H9 (cell line): ENCODE measurements around the gene TRERF1. TPM values are rescaled to one million over a fixed set of nuclear protein-coding genes. Genes with fewer than 3 reads are reported as not detected.

Source experiments
- DNase-seq: peaks from one replicate; pipeline ENCODE4 v3.0.0-alpha.2; 2017
- H2AFZ ChIP-seq: one replicate; pipeline ENCODE4 v1.6.1; 2013; ENCODE audit warnings: mild to moderate bottlenecking, low read length, control low read depth, moderate library complexity
- H2AK5ac ChIP-seq: 2 replicates; pipeline ENCODE4 v1.6.1; 2013; ENCODE audit warnings: low read length, control low read depth, mixed read lengths; ENCODE audit not compliant: insufficient read length
- H2BK120ac ChIP-seq: one replicate; pipeline ENCODE4 v1.6.1; 2013; ENCODE audit warnings: low read depth, mild to moderate bottlenecking, low read length, control low read depth, inconsistent platforms; ENCODE audit not compliant: poor library complexity, severe bottlenecking
- H2BK12ac ChIP-seq: 2 replicates; pipeline ENCODE4 v1.6.1; 2013; ENCODE audit warnings: low read length, control low read depth, mixed read lengths, low read depth; ENCODE audit not compliant: insufficient read length
- H2BK15ac ChIP-seq: 2 replicates; pipeline ENCODE4 v1.6.1; 2013; ENCODE audit warnings: low read depth, low read length, control low read depth
- H2BK20ac ChIP-seq: one replicate; pipeline ENCODE4 v1.6.1; 2013; ENCODE audit warnings: low read depth, mild to moderate bottlenecking, low read length, control low read depth, inconsistent platforms; ENCODE audit not compliant: poor library complexity, severe bottlenecking
- H2BK5ac ChIP-seq: 2 replicates; pipeline ENCODE4 v1.6.1; 2013; ENCODE audit warnings: low read length, control low read depth, mixed read lengths; ENCODE audit not compliant: insufficient read length
- H3K14ac ChIP-seq: 2 replicates; pipeline ENCODE4 v1.6.1; 2013; ENCODE audit warnings: low read length, control low read depth; ENCODE audit not compliant: insufficient read depth
- H3K18ac ChIP-seq: 2 replicates; pipeline ENCODE4 v1.6.1; 2013; ENCODE audit warnings: low read depth, mild to moderate bottlenecking, mixed read lengths, low read length, control low read depth; ENCODE audit not compliant: insufficient read length
- H3K23ac ChIP-seq: 2 replicates; pipeline ENCODE4 v1.6.1; 2013; ENCODE audit warnings: low read length, control low read depth, mixed read lengths, low read depth; ENCODE audit not compliant: insufficient read length
- H3K23me2 ChIP-seq: 2 replicates; pipeline ENCODE4 v1.6.1; 2013; ENCODE audit warnings: low read depth, mild to moderate bottlenecking, mixed read lengths, low read length, control low read depth; ENCODE audit not compliant: insufficient read length, poor library complexity, severe bottlenecking
- H3K27ac ChIP-seq: 2 replicates; pipeline ENCODE4 v1.5.1; 2013; ENCODE audit warnings: low read length, control low read depth, mixed read lengths, low read depth; ENCODE audit not compliant: insufficient read length
- H3K27me3 ChIP-seq: 2 replicates; pipeline ENCODE4 v1.6.1; 2013; ENCODE audit warnings: low read length, control low read depth, inconsistent platforms; ENCODE audit not compliant: insufficient read depth
- H3K4ac ChIP-seq: 2 replicates; pipeline ENCODE4 v1.6.1; 2013; ENCODE audit warnings: low read depth, mild to moderate bottlenecking, control low read depth, inconsistent platforms, low read length, moderate library complexity
- H3K4me1 ChIP-seq: 2 replicates; pipeline ENCODE4 v1.6.1; 2013; ENCODE audit warnings: low read length, control low read depth, inconsistent platforms; ENCODE audit not compliant: insufficient read depth
- H3K4me2 ChIP-seq: 2 replicates; pipeline ENCODE4 v1.6.1; 2013; ENCODE audit warnings: low read length, control low read depth, mixed read lengths; ENCODE audit not compliant: insufficient read length, insufficient read depth
- H3K56ac ChIP-seq: 2 replicates; pipeline ENCODE4 v1.6.1; 2013; ENCODE audit warnings: low read depth, mild to moderate bottlenecking, mixed read lengths, low read length, control low read depth; ENCODE audit not compliant: insufficient read length
- H3K79me1 ChIP-seq: 2 replicates; pipeline ENCODE4 v1.6.1; 2013; ENCODE audit warnings: low read depth, mild to moderate bottlenecking, moderate library complexity, low read length, control low read depth, inconsistent platforms; ENCODE audit not compliant: insufficient read depth, poor library complexity, severe bottlenecking
- H3K79me2 ChIP-seq: 2 replicates; pipeline ENCODE4 v1.6.1; 2013; ENCODE audit warnings: low read length, control low read depth, inconsistent platforms; ENCODE audit not compliant: insufficient read depth
- H3K9ac ChIP-seq: 2 replicates; pipeline ENCODE4 v1.6.1; 2013; ENCODE audit warnings: low read length, control low read depth, mixed read lengths; ENCODE audit not compliant: insufficient read length; ENCODE audit errors: extremely low read depth
- H3K9me3 ChIP-seq: one replicate; pipeline ENCODE4 v1.6.1; 2013; ENCODE audit warnings: low read depth, low read length, inconsistent platforms; ENCODE audit not compliant: control insufficient read depth
- H3T11ph ChIP-seq: one replicate; pipeline ENCODE4 v1.6.1; 2013; ENCODE audit warnings: mild to moderate bottlenecking, low read length, control low read depth, inconsistent platforms
- H4K20me1 ChIP-seq: one replicate; pipeline ENCODE4 v1.6.1; 2013; ENCODE audit not compliant: control insufficient read depth, insufficient read length, insufficient read depth
- H4K5ac ChIP-seq: 2 replicates; pipeline ENCODE4 v1.6.1; 2013; ENCODE audit warnings: low read depth, mild to moderate bottlenecking, mixed read lengths, low read length, control low read depth; ENCODE audit not compliant: insufficient read length
- H4K8ac ChIP-seq: replicated peaks from 2 replicates; pipeline ENCODE4 v1.6.1; 2013; ENCODE audit warnings: low read length, control low read depth, mixed read lengths, low read depth; ENCODE audit not compliant: insufficient read length
- H4K91ac ChIP-seq: 2 replicates; pipeline ENCODE4 v1.6.1; 2013; ENCODE audit warnings: low read depth, mild to moderate bottlenecking, moderate library complexity, mixed read lengths, low read length, control low read depth; ENCODE audit not compliant: insufficient read length
- H3K27ac Mint-ChIP-seq, 3 experiments: 2 replicates in 2 of 3; 3 replicates in 1 of 3; pipeline ENCODE4 v1.8.0; 2020 to 2021; ENCODE audit warnings: mixed read lengths in 3 of 3, mild to moderate bottlenecking in 1 of 3, moderate library complexity in 1 of 3
- H3K27me3 Mint-ChIP-seq: 2 replicates; pipeline ENCODE4 v1.8.0; 2021; ENCODE audit warnings: low read depth, mild to moderate bottlenecking, moderate library complexity, mixed read lengths
- H3K36me3 Mint-ChIP-seq, 3 experiments: 2 replicates in 2 of 3; 3 replicates in 1 of 3; pipeline ENCODE4 v1.8.0; 2020 to 2021; ENCODE audit warnings: low read depth in 3 of 3, mixed read lengths in 3 of 3; ENCODE audit not compliant: insufficient read depth in 1 of 3
- H3K4me1 Mint-ChIP-seq, 2 experiments: 2 replicates each; pipeline ENCODE4 v1.8.0; 2020; ENCODE audit warnings: mixed read lengths in 2 of 2
- H3K4me3 Mint-ChIP-seq, 2 experiments: 2 replicates in 1 of 2; 3 replicates in 1 of 2; pipeline ENCODE4 v1.8.0; 2020 to 2021; ENCODE audit warnings: mild to moderate bottlenecking in 2 of 2, mixed read lengths in 2 of 2, moderate library complexity in 1 of 2
- H3K9me3 Mint-ChIP-seq, 2 experiments: 2 replicates in 1 of 2; 3 replicates in 1 of 2; pipeline ENCODE4 v1.8.0; 2020; ENCODE audit warnings: mild to moderate bottlenecking in 2 of 2, mixed read lengths in 2 of 2, moderate library complexity in 1 of 2
- CTCF ChIP-seq: fragments of 200-600 bp; sonication (generic); conservative IDR thresholded peaks from 3 replicates; pipeline ENCODE4 v1.8.0; 2021; ENCODE audit warnings: antibody characterized with exemption, mild to moderate bottlenecking
- WGBS: extraction: QIAGEN DNeasy Blood & Tissue Kit; methylation state at CpG from one replicate; pipeline ENCODE4 v1.1.7; 2013; ENCODE audit warnings: missing lambda C conversion rate, low lambda C conversion rate, mixed read lengths; ENCODE audit not compliant: insufficient read length; ENCODE audit errors: extremely low coverage; 5-methylcytosine and 5-hydroxymethylcytosine counted together
- total RNA-seq: library from RNA; stranded (reverse); gene quantifications from 2 replicates; pipeline ENCODE4 v1.2.1, GENCODE V29; 2021

The TRERF1 gene
- total RNA-seq, 1 experiment from 2014 or later, result 19.7 TPM

DNA sequence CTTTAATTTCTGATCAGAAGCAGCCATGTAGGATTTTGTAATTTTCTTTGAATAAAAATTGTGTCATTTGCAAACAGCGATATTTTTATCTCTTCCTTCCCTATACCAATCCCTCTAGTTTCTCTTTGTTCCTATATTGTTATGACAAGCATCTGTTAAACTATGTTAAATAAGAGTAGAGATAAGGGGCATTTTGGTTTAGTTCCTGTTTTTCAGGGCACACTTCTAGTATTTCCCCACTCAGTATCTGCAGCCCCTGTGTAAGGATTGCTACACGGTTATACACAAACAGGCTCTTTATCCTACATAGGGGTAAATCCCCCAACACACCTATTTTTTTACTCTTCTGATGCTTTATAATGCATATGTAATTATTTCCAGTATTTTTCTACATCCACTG lies 42.1 kb downstream of the TRERF1 start:
- H3K27ac ChIP-seq, result no peak overlapping the region
- H3K36me3 Mint-ChIP-seq, result peaks cover 0 to 4% (median 0%) of the 10 kb centered on the region in 3 experiments; a peak in 1 of 7 replicates
- peaks cover 3% of the 10 kb centered on the region; the same call in 1 of the 2 replicates for H3K79me2 ChIP-seq
- no peak overlapping the region for H4K8ac ChIP-seq
- H3K56ac ChIP-seq, result no peak overlapping the region
- H3K4me2 ChIP-seq, result no peak overlapping the region
- H3K27me3 ChIP-seq, result no peaks in the 10 kb centered on the region
- no peak overlapping the region for H2AK5ac ChIP-seq
- H2BK20ac ChIP-seq, result no peak overlapping the region
- no peak overlapping the region for H3K4ac ChIP-seq
- H3K27ac Mint-ChIP-seq, result no peak overlapping the region
- peaks cover 40 to 52% of the 10 kb centered on the region in 2 experiments for H3K4me1 Mint-ChIP-seq
- H4K20me1 ChIP-seq, result no peaks in the 10 kb centered on the region
- no peak overlapping the region for H3K14ac ChIP-seq
- no peaks in the 10 kb centered on the region for H3K9me3 Mint-ChIP-seq
- DNase-seq, result no peak
- no peak for TF ChIP-seq CTCF
- no peak overlapping the region for H2BK120ac ChIP-seq
- H3K18ac ChIP-seq, result no peak overlapping the region
- no peak overlapping the region for H4K91ac ChIP-seq
- H2AFZ ChIP-seq, result no peak overlapping the region
- peaks cover 4% of the 10 kb centered on the region for H3K4me1 ChIP-seq
- H3K23ac ChIP-seq, result no peak overlapping the region
- H3K23me2 ChIP-seq, result no peaks in the 10 kb centered on the region
- no peak overlapping the region for H4K5ac ChIP-seq
- no peak overlapping the region for H2BK15ac ChIP-seq
- no peaks in the 10 kb centered on the region for H3K9me3 ChIP-seq
- no peak overlapping the region for H3K9ac ChIP-seq
- H3K79me1 ChIP-seq, result peaks cover 4% of the 10 kb centered on the region
- H3K4me3 Mint-ChIP-seq, result no peak overlapping the region
- H3K27me3 Mint-ChIP-seq, result no peaks in the 10 kb centered on the region
- WGBS, result no CpG with 5 or more reads among the region's 2 CpGs
- no peak overlapping the region for H2BK12ac ChIP-seq
- H3T11ph ChIP-seq, result no peak overlapping the region
- no peak overlapping the region for H2BK5ac ChIP-seq
